ENCODE measurements around the gene ELL.

Gene ELL

DNA sequence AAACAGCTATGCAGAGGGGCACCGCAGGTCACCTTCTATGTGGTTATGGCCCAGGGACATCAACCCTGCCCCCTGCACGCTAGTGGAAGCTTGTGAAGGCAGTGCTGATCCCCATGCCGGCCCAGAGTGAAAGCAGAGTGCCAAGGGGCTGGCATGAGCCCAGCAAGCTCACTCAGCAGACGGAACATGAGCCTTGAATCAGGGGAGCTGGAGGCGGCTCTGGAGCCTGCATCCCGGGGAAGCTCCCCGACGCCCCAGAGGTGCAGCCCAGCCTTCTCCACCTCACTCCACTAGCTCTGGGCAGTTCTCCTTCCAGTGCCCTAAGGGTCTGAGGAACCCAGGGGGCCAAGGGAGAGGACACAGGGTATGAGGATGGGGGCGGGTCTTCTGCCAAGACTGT is 64.9 kb downstream of the ELL start:
- Histone ChIP-seq H3K27me3 (ENCODE audit: control insufficient read depth, insufficient read depth, low read length) (no peaks in the 10 kb centered on the region), H3K36me3 (ENCODE audit: control insufficient read depth, low read depth, low read length) (peaks cover 17% of the 10 kb centered on the region), H3K4me3 (ENCODE audit: low read length) (no peak overlapping the region), H3K9me3 (ENCODE audit: control insufficient read depth, low read depth, low read length) (no peaks in the 10 kb centered on the region), H3K9ac (ENCODE audit: low read length) (no peak overlapping the region), H3K27ac (ENCODE audit: low read length) (no peak overlapping the region), H3K4me1 (ENCODE audit: control insufficient read depth, low read depth, low read length) (no peaks in the 10 kb centered on the region)

DNA sequence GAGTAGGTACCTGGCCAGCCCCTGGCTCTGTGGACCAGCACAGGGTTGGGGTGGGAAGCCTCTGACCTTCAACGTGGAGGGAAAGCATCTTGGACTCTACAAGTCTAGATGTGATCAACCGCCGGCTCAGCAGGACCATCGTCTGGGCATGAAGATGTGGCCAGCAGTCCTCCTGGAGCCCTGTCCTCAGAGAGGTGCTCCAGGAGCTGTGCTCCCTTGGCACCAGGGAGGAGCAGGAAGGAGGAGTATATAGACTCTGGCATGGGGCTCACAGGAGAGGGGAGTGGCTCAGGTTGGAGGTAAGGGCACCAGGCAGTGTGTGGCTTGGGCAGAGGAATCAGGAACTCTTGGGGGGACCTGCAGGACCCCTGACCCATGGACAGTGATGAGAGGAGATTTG is 65.6 kb downstream of the ELL start:
- H3K9ac ChIP-seq (ENCODE audit: low read length) = no peak overlapping the region
- no peak overlapping the region for H3K27ac ChIP-seq (ENCODE audit: low read length)

DNA sequence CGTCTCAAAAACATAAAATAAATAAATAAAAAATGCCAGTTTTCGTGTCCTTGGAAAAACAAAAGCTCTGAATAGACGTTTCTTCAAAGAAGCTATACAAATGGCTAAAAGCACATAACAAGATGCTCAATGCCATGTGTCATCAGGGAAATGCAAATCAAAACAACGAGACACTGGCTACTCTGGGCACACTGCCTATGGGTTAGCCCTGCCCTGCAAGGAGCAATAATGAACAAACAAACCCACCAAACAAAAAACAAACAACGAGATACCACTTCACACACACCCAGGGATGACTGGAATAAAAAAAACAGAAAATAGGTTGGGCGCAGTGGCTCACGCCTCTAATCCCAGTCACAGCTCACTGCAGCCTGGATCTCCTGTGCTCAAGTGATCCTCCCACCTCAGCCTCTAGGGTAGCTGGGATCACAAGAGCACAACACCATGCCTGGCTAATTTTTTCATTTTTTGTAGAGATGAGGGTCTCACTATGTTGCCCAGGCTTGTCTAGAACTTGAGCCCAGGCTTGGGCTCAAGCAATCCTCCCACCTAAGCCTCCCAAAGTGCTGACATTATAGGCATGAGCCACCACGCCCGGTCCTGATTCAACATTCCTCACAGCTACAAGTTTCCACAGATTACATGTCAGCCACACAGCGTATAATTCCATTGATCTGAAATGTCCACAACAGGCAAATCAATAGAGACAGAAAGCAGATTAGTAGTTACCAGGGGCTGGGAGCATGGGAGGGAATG is 68.4 kb downstream of the ELL start:
- no peak overlapping the region for H3K4me3 ChIP-seq (ENCODE audit: low read length)
- no peaks in the 10 kb centered on the region for H3K9me3 ChIP-seq (ENCODE audit: control insufficient read depth, low read depth, low read length)
- H3K36me3 ChIP-seq (ENCODE audit: control insufficient read depth, low read depth, low read length) = peaks cover 8% of the 10 kb centered on the region
- H3K4me1 ChIP-seq (ENCODE audit: control insufficient read depth, low read depth, low read length) = no peaks in the 10 kb centered on the region
- no peaks in the 10 kb centered on the region for H3K27me3 ChIP-seq (ENCODE audit: control insufficient read depth, insufficient read depth, low read length)
- no peak overlapping the region for H3K9ac ChIP-seq (ENCODE audit: low read length)
- no peak overlapping the region for H3K27ac ChIP-seq (ENCODE audit: low read length)

More for the DNA sequence above, 65.6 kb downstream of the ELL start:
- Histone ChIP-seq H3K9me3 (ENCODE audit: control insufficient read depth, low read depth, low read length) (no peaks in the 10 kb centered on the region), H3K27me3 (ENCODE audit: control insufficient read depth, insufficient read depth, low read length) (no peaks in the 10 kb centered on the region), H3K4me1 (ENCODE audit: control insufficient read depth, low read depth, low read length) (no peaks in the 10 kb centered on the region), H3K36me3 (ENCODE audit: control insufficient read depth, low read depth, low read length) (peaks cover 17% of the 10 kb centered on the region), H3K4me3 (ENCODE audit: low read length) (no peak overlapping the region)

DNA sequence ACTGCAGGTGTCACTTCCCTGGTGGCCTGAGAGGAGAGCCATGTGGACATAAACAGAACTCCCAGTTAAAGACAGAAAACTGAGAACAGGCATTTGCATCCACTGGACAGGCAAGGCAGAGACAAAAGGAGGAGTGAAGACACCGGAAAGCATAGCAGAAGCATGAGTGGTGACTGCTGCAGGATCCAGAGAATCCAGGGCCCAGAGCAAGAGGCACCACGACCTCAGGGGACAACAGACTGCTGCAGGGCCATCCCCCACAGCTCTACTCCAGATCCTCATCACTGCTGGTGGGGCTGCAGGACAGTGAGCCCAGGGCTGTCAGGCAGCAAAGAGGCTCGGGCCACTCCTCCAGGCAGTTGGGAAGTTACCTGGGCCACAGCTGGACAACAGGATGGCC is 69.5 kb downstream of the ELL start:
- Histone ChIP-seq H3K36me3 (ENCODE audit: control insufficient read depth, low read depth, low read length) (peaks cover under 1% of the 10 kb centered on the region), H3K9me3 (ENCODE audit: control insufficient read depth, low read depth, low read length) (no peaks in the 10 kb centered on the region), H3K27ac (ENCODE audit: low read length) (no peak overlapping the region), H3K4me3 (ENCODE audit: low read length) (no peak overlapping the region), H3K27me3 (ENCODE audit: control insufficient read depth, insufficient read depth, low read length) (no peaks in the 10 kb centered on the region), H3K9ac (ENCODE audit: low read length) (no peak overlapping the region), H3K4me1 (ENCODE audit: control insufficient read depth, low read depth, low read length) (no peaks in the 10 kb centered on the region)

DNA sequence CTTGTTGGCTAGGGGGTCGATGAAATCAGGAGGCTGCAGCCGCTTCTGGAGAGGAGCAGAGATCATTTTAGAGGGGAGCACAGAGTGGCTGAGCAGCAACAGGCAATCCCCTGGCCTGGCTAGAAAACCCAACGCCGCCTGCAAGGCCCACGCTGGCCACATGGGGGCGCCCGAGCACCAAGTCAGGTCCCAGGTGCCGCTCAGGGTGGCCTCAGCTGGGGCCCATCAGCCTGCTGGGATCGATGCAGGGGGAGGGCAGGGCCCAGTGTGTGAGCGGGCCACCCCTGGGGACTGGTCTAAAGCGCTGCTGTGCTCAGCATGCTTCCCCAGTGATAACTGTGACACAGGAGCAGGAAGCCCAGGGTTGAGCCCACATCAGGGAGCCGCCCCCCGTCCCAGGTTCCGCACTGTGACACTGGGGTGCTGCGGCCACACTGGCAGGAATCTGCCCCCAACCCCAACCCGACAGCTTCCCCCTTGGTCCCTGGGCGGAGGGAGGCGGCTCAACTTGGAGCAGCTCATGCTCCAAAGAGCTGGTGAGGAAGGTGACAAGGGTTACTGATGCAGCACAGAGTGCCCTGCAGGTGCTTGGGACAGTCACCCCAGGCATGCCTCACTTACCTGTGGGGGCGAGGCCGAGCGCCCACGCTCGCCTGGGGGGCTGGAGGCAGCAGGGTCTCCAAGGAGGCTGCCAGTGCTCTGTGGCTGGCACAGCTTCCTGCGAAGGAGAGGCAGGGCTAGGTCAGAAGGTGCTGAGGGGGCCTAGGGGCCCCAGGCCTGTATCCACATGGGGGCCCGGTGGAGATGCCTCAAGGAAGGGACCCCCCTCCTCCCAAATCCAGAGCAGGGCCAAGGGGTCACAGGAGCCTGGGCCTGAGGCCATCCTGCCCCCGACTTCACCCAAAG is 70.7 kb downstream of the ELL start:
- Histone ChIP-seq H3K36me3 (ENCODE audit: control insufficient read depth, low read depth, low read length) (peaks cover 6% of the 10 kb centered on the region), H3K9ac (ENCODE audit: low read length) (no peak overlapping the region), H3K27ac (ENCODE audit: low read length) (no peak overlapping the region), H3K4me1 (ENCODE audit: control insufficient read depth, low read depth, low read length) (no peaks in the 10 kb centered on the region), H3K9me3 (ENCODE audit: control insufficient read depth, low read depth, low read length) (no peaks in the 10 kb centered on the region), H3K27me3 (ENCODE audit: control insufficient read depth, insufficient read depth, low read length) (no peaks in the 10 kb centered on the region), H3K4me3 (ENCODE audit: low read length) (no peak overlapping the region)

DNA sequence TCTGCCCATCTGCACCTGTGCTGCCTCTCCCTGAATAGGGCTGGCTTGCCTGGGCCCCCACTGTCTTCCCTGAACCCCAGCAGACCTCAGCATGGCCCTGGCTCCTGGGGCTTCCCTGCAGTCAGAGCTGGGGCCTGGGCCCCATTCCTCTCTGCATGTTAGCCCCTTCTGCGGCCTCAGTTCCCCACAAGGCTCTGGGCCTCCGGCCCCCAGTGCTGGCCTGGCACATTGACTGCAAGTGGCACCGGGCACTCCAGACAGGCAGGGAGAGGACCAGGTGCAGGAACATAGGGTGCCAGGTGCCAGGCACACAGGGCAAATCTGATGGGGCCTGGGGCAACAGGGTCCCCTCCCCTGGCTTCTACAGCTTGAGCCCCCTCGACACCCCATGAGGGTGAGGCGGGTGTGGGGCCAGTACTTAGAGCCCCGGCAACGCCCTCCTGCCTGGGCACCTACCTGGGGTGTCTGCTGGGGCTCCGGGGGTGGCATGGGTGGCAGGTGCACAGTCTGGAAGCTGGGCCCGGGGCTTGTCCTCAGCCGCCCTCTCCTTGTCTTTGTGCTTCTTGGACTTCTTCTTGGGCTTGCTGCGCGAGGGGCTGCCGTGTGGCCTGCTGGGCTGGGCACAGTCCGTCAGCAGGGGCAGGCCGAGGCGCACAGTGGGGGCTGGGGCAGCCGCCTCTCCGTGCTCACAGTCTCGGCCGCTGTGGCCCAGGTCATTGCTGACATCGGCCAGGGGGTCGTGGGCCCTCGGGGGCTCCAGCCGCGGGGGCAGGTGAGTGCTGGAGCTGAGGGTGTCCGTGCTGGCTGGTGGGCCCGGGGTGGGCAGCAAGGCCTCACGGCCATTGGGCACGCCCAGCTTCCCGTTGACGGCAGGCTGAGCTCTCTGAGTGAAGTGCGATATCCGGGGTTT is 71.6 kb downstream of the ELL start:
- no peaks in the 10 kb centered on the region for H3K4me1 ChIP-seq (ENCODE audit: control insufficient read depth, low read depth, low read length)
- H3K36me3 ChIP-seq (ENCODE audit: control insufficient read depth, low read depth, low read length) = peaks cover 9% of the 10 kb centered on the region
- no peak overlapping the region for H3K9ac ChIP-seq (ENCODE audit: low read length)
- no peak overlapping the region for H3K4me3 ChIP-seq (ENCODE audit: low read length)
- H3K27me3 ChIP-seq (ENCODE audit: control insufficient read depth, insufficient read depth, low read length) = no peaks in the 10 kb centered on the region
- H3K9me3 ChIP-seq (ENCODE audit: control insufficient read depth, low read depth, low read length) = no peaks in the 10 kb centered on the region
- no peak overlapping the region for H3K27ac ChIP-seq (ENCODE audit: low read length)

DNA sequence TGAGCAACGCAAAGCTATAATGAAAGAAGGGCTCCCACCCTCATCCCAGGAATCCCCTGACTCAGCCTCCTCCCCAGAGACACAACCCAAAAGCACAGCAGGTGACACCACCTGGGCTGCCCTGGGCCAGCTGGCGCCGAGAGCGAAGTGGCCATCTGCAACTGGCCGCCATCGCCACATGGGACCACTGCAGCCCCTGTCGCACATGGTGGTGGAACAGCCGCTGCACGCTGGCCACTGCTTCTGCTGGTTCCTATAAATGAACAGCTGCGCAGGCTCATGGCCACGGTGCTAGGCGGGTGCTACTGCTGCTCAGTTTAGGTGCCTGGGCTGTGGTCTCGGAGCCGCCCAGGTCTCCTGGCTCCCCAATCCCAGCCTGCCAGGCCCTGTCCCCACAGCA is 72.3 kb downstream of the ELL start:
- H3K9me3 ChIP-seq (ENCODE audit: control insufficient read depth, low read depth, low read length) = no peaks in the 10 kb centered on the region
- no peaks in the 10 kb centered on the region for H3K27me3 ChIP-seq (ENCODE audit: control insufficient read depth, insufficient read depth, low read length)
- no peak overlapping the region for H3K9ac ChIP-seq (ENCODE audit: low read length)
- H3K4me1 ChIP-seq (ENCODE audit: control insufficient read depth, low read depth, low read length) = no peaks in the 10 kb centered on the region
- H3K27ac ChIP-seq (ENCODE audit: low read length) = no peak overlapping the region
- peaks cover 9% of the 10 kb centered on the region for H3K36me3 ChIP-seq (ENCODE audit: control insufficient read depth, low read depth, low read length)
- H3K4me3 ChIP-seq (ENCODE audit: low read length) = no peak overlapping the region

DNA sequence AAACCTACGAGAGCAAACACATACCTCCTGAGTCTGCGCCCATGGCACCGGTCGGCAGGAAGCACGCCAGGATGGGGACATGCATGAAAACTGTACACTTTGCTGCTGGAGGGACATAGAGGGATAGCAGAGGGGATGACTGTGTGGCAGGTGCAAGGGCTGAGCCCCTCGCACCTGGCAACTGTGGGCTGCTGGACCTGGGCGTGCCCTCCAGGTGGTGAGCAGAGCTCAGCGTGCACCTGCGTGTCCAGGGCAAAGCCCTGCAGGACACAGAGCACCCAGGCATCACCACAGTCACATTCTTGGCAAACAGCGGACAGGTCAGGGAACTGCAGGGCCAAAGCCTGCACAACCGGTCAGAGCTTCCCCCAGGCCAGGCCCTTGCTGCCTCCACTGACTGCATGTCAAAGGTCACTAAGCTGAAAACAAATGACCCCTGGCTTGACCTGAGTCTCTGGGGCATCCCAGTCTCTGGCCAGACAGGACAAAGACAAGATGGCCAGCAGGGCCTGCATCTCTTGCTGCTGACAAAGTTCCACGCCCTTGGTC is 75.0 kb downstream of the ELL start:
- Histone ChIP-seq H3K4me1 (ENCODE audit: control insufficient read depth, low read depth, low read length) (no peaks in the 10 kb centered on the region), H3K27ac (ENCODE audit: low read length) (no peak overlapping the region), H3K9ac (ENCODE audit: low read length) (no peak overlapping the region), H3K36me3 (ENCODE audit: control insufficient read depth, low read depth, low read length) (peaks cover 9% of the 10 kb centered on the region), H3K27me3 (ENCODE audit: control insufficient read depth, insufficient read depth, low read length) (no peaks in the 10 kb centered on the region), H3K4me3 (ENCODE audit: low read length) (no peak overlapping the region), H3K9me3 (ENCODE audit: control insufficient read depth, low read depth, low read length) (no peaks in the 10 kb centered on the region)

DNA sequence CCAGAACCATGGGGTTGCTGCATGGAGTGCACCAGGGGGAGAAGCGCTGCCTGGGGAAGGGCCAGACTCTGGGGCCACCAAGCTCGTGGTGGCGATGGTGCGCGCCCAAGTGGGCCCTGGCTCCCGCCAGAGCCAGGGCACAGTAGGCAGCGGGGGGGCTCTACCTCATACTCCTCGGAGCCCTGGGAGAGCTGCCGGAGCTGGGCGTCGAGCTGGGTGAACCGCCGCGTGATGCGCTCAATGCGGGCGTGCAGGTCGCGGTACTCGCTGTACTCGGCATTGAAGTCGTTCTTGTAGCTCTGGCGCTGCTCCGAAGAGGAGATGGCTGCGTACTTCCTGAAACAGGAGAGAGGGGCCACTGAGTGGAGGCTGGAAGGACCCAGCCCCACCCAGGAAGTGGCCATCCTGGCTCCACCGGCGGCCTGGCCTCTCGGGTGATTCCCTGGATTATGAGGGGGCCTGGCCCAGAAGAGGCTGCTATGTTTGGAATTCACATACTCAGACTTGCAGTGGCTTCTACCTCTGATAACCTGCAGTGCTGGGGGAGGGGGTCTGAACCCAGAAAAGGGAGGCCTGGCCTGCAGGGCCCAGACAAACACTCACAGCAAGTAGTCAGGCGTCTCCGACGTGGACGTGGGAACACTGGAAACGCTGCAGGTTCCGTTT is 75.6 kb downstream of the ELL start:
- Histone ChIP-seq H3K9me3 (ENCODE audit: control insufficient read depth, low read depth, low read length) (no peaks in the 10 kb centered on the region), H3K27ac (ENCODE audit: low read length) (no peak overlapping the region), H3K4me3 (ENCODE audit: low read length) (no peak overlapping the region), H3K9ac (ENCODE audit: low read length) (no peak overlapping the region), H3K27me3 (ENCODE audit: control insufficient read depth, insufficient read depth, low read length) (no peaks in the 10 kb centered on the region), H3K36me3 (ENCODE audit: control insufficient read depth, low read depth, low read length) (peaks cover 9% of the 10 kb centered on the region), H3K4me1 (ENCODE audit: control insufficient read depth, low read depth, low read length) (no peaks in the 10 kb centered on the region)

DNA sequence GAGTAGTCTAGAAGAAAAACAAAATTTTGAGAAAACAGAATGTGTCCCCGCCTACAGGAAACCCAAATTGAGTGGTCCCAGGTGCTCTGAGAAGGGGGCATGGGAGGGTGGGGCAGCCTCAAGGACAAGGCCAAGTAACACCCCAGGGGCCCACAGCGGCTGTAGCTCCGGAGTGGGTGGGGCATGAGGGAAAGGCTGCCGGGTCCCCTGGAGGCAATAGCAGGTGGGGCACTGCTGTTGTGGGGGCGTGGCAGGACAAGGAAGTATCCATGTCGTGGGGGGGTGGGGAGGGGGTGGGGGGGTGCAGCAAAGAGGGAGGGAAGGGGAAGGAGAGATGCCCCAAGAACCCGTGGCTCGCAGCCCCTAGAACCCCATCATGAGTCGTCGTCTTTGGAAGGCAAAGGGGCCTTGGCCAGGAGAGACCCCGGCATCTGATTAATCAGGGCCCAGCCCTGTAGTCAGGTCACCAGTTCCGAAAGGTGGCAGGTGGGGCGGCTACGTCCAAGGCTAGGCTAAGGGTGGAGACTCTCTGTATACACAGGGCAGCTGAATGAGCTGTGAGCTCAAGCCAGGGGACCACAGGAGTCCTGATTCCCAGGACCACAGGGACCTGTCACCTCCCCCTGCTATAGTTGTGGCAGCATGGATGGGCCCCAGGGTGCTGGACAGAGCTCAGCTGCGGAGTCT is 76.5 kb downstream of the ELL start:
- Histone ChIP-seq H3K27me3 (ENCODE audit: control insufficient read depth, insufficient read depth, low read length) (no peaks in the 10 kb centered on the region), H3K27ac (ENCODE audit: low read length) (no peak overlapping the region), H3K9me3 (ENCODE audit: control insufficient read depth, low read depth, low read length) (no peaks in the 10 kb centered on the region), H3K4me1 (ENCODE audit: control insufficient read depth, low read depth, low read length) (no peaks in the 10 kb centered on the region), H3K36me3 (ENCODE audit: control insufficient read depth, low read depth, low read length) (peaks cover 9% of the 10 kb centered on the region), H3K9ac (ENCODE audit: low read length) (no peak overlapping the region), H3K4me3 (ENCODE audit: low read length) (no peak overlapping the region)
